GM12872 (cell line): ENCODE measurements around the gene ST3GAL6.

Experiments
- TF ChIP-seq, protein P1 (sequence below): IDR thresholded peaks from 3 replicates; pipeline ENCODE4 v1.5.1; 2011; ENCODE audit warnings: low read depth, mild to moderate bottlenecking, low read length, moderate library complexity; ENCODE audit not compliant: insufficient read depth

ST3GAL6 gene

GRCh38 chr3:98826126-98826525, 63.0 kb downstream of the ST3GAL6 start:
- TF ChIP-seq, protein P1, sequence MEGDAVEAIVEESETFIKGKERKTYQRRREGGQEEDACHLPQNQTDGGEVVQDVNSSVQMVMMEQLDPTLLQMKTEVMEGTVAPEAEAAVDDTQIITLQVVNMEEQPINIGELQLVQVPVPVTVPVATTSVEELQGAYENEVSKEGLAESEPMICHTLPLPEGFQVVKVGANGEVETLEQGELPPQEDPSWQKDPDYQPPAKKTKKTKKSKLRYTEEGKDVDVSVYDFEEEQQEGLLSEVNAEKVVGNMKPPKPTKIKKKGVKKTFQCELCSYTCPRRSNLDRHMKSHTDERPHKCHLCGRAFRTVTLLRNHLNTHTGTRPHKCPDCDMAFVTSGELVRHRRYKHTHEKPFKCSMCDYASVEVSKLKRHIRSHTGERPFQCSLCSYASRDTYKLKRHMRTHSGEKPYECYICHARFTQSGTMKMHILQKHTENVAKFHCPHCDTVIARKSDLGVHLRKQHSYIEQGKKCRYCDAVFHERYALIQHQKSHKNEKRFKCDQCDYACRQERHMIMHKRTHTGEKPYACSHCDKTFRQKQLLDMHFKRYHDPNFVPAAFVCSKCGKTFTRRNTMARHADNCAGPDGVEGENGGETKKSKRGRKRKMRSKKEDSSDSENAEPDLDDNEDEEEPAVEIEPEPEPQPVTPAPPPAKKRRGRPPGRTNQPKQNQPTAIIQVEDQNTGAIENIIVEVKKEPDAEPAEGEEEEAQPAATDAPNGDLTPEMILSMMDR = no peak

DNA sequence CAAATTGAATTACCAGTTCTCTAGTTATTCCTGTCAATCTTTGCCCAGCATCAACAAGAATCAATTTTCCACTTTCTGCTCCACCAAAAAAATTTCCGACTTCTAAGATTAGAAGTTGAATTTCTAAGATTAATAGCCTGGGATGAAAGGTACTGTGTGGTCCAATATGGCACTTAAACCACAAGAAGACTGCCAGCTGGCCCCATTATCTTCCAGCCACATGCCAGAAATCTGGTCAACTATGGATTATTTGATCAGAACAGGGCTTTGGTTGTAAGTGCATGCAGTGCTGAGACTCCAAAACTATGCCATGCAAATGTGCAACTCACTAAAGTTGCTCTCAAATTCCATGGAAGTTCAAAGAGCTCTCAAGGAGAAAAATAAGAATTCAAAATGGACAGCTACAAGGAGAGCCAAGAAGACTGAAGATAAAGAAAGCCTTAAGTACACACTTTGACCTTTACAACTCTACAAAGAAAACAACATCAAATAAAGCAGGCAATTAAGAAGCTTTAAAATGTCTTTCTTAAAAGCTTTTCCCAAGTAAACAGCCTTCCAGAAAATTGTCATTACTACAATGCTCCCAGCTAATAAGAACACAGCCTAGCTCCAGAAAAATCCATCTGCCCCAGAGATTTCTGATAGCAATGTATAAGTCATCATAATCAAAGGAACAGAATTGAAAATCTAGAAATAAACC, 64.2 kb downstream of the ST3GAL6 start:
- TF ChIP-seq, protein P1 = no peak

- TF ChIP-seq, protein P1 = no peak
Observed at GRCh38 chr3:98829246-98829832, 66.2 kb downstream of the ST3GAL6 start.

GRCh38 chr3:98839846-98840245, 76.7 kb downstream of the ST3GAL6 start:
- TF ChIP-seq, protein P1 = no peak

GRCh38 chr3:98843266-98843959, 80.3 kb downstream of the ST3GAL6 start:
- TF ChIP-seq, protein P1 = no peak
